CD4-positive, alpha-beta T cell treated with Interleukin-1 beta for 1 hour (primary cell): ENCODE results near the gene CANX.
A peak's percentile ranks its signal among the peaks of the same experiment; 100 is the strongest.
"Not testable (repeated sequence)": the region's sequence is repeated elsewhere in the genome, so short reads cannot be mapped to it uniquely, and the experiment has no call there.

Experiments used
- DNase-seq, 2 donors: peaks; one replicate each; pipeline ENCODE4 v3.0.0-alpha.2; 2020 to 2022

The CANX gene

GRCh38 chr5:179699616-179700237 is 960 bp downstream of the CANX start:
- DNase-seq = peak; percentile 20 to 32

GRCh38 chr5:179700401-179700918 is 1.7 kb downstream of the CANX start:
- no peak for DNase-seq

DNA sequence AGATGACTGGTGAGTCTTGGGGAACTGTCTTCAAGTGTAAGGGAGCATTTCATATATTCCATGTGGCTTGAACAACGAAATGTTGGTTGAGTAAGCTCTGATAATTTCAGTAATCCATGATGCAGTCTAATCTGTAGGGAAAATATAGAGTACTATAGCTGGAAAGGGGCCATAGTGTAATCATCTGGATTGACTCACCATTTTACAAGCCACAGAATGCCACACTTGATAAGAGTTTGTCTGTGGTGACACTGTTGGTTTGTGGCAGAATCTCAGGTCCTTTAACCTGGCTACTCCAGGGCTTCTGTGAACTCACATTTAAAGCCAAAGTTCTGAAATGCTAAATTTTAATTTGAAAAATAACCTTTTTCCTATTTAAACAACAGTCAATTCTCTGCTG is 17.5 kb downstream of the CANX start:
- DNase-seq = no peak

- DNase-seq = no peak
Measured at GRCh38 chr5:179720222-179720621, 21.5 kb downstream of the CANX start.

- DNase-seq = no peak
Measured at GRCh38 chr5:179724163-179724562, 25.4 kb downstream of the CANX start.

- DNase-seq = no peak
Measured at GRCh38 chr5:179727106-179727505, 28.3 kb downstream of the CANX start.

- no peak for DNase-seq
Measured at GRCh38 chr5:179729303-179729702, 30.5 kb downstream of the CANX start.

- no peak for DNase-seq
Measured at GRCh38 chr5:179729727-179730126, 31.0 kb downstream of the CANX start.

DNA sequence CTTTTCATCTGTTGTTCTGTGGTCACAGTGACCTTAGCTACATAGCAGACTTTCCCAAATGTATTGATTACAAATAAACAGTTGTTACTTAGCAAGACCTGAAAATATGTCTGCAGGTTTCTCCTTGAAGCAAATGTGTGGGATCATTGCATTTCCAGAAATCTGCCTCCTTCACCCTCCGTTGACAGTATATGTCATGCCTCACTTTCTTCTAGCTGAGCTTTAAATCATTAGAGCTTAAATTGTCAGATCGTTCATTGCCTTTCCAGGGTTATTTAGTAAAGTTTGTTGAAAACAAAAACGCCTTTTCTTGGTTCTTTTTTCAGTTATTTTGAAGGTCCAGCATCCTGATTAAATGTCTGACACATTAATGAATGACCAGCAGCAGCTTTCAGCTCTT is 31.6 kb downstream of the CANX start:
- no peak for DNase-seq

- DNase-seq = no peak
Measured at GRCh38 chr5:179730852-179731251, 32.1 kb downstream of the CANX start.

GRCh38 chr5:179731791-179732411 is 33.1 kb downstream of the CANX start:
- DNase-seq = peak in 1 of 2 donors; percentile 48

GRCh38 chr5:179732412-179732917 is 33.7 kb downstream of the CANX start, which contains the start of gene MAML1:
Gene MAML1, plus strand, starts transcription at chr5:179732822. Its CDS starts 291 bp downstream, at chr5:179733113.
- DNase-seq = peak; percentile 100

- DNase-seq = peak; percentile 30 to 38
Measured at GRCh38 chr5:179732918-179733771, 34.4 kb downstream of the CANX start.

GRCh38 chr5:179733772-179734126 is 35.0 kb downstream of the CANX start:
- DNase-seq = no peak

DNA sequence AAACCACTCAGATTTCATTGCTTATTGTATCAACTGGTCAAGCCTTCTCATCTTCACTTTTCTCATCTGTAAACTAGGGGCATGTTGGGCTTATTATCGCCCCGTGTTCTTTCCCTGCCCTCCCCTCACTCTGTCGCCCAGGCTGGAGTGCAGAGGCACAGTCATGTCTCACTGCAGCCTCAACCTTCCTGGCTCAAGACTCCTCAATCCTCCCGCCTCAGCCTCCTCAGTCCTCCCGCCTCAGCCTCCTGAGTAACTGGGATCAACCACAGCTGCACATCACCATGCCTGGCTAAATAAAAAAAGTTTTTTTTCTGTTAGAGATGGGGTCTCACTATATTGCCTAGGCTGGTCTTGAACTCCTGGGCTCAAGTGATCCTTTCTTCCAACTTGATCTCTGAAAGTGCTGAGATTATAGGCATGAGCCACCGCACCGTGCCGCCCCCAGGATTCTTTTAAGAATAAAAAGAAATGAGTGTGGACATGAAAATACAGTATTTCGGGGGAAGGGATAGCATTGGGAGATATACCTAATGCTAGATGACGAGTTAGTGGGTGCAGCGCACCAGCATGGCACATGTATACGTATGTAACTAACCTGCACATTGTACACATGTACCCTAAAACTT is 35.9 kb downstream of the CANX start:
- DNase-seq = no peak

GRCh38 chr5:179738742-179739141 is 40.0 kb downstream of the CANX start:
- DNase-seq = no peak

DNA sequence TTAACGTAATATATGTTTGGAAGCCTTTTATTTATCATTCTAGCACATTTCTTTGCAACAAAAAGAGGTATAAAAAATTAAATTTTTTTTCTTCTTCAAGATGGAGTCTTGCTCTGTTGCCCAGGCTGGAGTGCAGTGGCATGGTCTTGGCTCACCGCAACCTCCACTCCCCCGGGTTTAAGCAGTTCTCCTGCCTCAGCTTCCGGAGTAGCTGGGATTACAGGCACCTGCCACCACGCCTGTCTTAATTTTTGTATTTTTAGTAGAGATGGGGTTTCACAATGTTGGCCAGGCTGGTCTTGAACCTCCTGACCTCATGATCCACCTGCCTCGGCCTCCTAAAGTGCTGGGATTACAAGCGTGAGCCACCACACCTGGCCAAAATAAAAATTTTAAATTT is 45.3 kb downstream of the CANX start:
- not testable (repeated sequence) for DNase-seq

DNA sequence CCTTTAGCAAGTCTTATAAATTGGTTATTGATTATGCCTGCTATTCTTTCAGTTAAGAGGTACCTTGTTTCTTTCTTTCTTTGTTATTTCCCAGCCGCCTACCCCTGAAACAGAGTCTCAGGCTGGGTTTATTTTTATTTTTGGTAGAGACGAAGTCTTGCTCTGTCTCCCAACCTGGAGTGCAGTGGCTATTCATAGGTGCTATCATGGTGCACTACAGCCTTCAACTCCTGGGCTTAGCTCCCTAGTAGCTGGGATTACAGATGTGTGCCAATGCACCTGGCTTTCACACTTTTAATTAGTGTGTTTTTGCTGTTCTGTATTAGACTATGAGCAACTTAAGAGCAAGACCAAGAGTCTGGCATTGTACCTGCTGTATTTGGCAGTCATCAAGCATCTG is 48.1 kb downstream of the CANX start:
- DNase-seq = no peak

- no peak for DNase-seq
Measured at GRCh38 chr5:179747811-179748210, 49.0 kb downstream of the CANX start.

DNA sequence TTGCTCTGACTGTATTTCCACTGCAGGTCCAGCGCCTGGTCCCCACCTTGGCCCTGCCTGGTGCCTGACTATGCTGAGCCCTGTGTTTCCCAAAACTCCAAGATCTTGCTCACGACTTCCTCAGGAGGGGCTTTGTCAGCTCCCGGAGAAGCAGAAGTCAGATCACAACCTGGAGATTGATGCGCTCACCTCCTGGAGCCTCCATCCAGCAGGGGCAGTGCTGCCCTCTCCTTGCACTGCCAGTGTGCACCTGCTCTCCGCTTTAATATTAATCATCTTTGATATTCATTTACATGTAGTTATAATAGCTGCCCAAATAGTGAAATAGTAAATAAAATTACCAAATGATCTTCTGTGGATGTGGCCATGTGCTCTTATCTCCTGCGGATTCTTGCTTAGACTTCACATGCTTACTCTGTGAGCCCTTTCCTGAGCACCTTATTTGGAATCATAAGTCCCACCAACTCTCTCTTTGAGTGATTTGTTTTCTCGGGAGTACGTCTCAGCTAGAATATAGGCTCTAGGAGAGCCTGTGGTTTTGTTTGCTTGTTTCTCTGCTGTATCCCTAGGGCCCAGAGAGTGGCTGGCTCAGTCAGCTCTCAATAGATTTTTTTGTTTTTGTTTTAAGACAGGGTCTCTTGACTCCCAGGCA is 51.2 kb downstream of the CANX start:
- no peak for DNase-seq

DNA sequence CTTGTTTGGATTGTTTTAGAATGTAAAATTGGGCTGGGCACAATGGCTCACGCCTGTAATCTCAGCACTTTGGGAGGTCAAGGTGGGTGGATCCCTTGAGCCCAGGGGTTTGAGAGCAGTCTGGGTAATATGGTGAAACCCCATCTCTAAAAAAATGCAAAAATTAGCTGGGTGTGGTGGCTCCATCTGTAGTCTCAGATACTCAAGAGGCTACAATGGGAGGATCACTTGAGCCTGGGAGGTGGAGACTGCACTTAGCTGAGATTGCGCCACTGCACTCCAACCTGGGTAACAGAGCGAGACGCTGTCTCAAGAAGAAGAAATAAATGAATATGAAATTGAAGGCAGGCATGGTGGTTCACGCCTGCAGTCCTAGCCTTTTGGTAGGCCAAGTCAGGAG is 55.2 kb downstream of the CANX start:
- no peak for DNase-seq

DNA sequence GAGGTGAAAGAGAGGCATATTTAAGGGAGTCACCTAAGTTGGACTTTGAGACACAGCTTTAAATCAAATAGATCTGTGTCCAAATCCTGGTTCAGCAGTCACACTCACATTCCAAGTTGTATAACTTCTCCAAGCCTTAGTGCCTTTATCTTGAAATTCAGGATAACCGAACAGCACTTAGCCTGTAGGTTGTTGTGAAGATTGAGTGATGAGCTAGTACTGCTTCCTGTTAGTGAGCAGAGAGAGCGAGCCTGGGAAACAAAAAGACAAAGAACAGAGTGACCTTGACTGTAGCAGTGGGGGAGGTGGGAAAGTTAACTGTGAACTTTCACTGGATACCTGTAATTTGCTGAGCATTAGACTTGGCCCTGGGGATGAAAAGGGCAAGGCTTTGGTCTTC is 56.3 kb downstream of the CANX start:
- DNase-seq = no peak

- no peak for DNase-seq
Measured at GRCh38 chr5:179758955-179759354, 60.2 kb downstream of the CANX start.
